ENCODE results near the gene CAVIN2. TPM values are rescaled to one million over a fixed set of nuclear protein-coding genes. Genes with fewer than 3 reads are reported as not detected.

Gene CAVIN2
- total and polyA plus RNA-seq, 2 donors (not counting 3 experiments of a cell fraction or from before 2014, with no cell fraction given): 202 to 260 TPM

GRCh38 chr2:191839918-191840804 is 6.7 kb downstream of the CAVIN2 start:
- FAIRE-seq (no peak), DNase-seq (ENCODE audit: low read depth, low spot score) (peak; percentile 48)
- Histone ChIP-seq H3K4me3 (replicated peaks in 1 of 3; ENCODE audit: insufficient read depth in 1 of 3, low read depth in 1 of 3, low read length in 3 of 3) (peak overlapping the region in 2 of 3 experiments; percentile 95 to 99), H3K4me1 (ENCODE audit: control insufficient read depth, extremely low read depth, insufficient read depth, low read length) (peaks cover 63% of the 10 kb centered on the region), H3K27ac (ENCODE audit: insufficient read depth, low read depth, low read length) (no peak overlapping the region), H4K20me1 (replicated peaks; ENCODE audit: control insufficient read depth, extremely low read depth, insufficient read depth, low read length) (peaks cover 11% of the 10 kb centered on the region), H3K27me3 (ENCODE audit: control insufficient read depth in 2 of 2, insufficient read depth in 2 of 2, low read length in 2 of 2) (no peaks in the 10 kb centered on the region), H2AFZ (ENCODE audit: low read depth, low read length) (no peak overlapping the region), H3K9ac (replicated peaks; ENCODE audit: extremely low read depth, insufficient read depth, low read length) (no peak overlapping the region), H3K9me3 (replicated peaks; ENCODE audit: control insufficient read depth, insufficient read depth, low read length) (no peaks in the 10 kb centered on the region), H3K79me2 (ENCODE audit: control insufficient read depth, insufficient read depth, low read length) (peaks cover 88% of the 10 kb centered on the region), H3K4me2 (ENCODE audit: insufficient read depth, low read length) (peak overlapping the region; percentile 96), H3K9me1 (replicated peaks; ENCODE audit: control insufficient read depth, extremely low read depth, insufficient read depth, low read length) (no peaks in the 10 kb centered on the region), H3K36me3 (ENCODE audit: control insufficient read depth in 2 of 2, extremely low read depth in 1 of 2, insufficient read depth in 2 of 2, low read length in 2 of 2) (peaks cover 19 to 37% of the 10 kb centered on the region in 2 experiments)
- ChIA-PET POLR2A (interaction anchor here (1.1 to 1.4 kb wide), 3 partner anchors 8 to 322 kb away, joined by 4 to 5 read pairs (median 5); no protein-coding TSS in a partner anchor), CTCF (interaction anchor here (1.0 to 13.9 kb wide), 12 partner anchors 9 to 322 kb away, joined by 3 to 186 read pairs (median 4); no protein-coding TSS in a partner anchor)
- BruUV-seq (replicated peaks): no TSS peak
- TF ChIP-seq CTCF (IDR thresholded peaks at IDR 0.05; ENCODE audit: extremely low read depth in 1 of 2, insufficient read depth in 1 of 2, low read depth in 1 of 2, low read length in 2 of 2): peak; percentile 10 to 16
- TF ChIP-seq FOS (IDR thresholded peaks at IDR 0.05; ENCODE audit: borderline replicate concordance, insufficient read depth, low read length): no peak
- intact Hi-C loops (cut with micrococcal nuclease) (no loop called here), dilution Hi-C loops (cut with MboI; ENCODE audit: extremely low pct_ligation_motif_present, low sequenced_read_pairs) (no loop called here)

DNA sequence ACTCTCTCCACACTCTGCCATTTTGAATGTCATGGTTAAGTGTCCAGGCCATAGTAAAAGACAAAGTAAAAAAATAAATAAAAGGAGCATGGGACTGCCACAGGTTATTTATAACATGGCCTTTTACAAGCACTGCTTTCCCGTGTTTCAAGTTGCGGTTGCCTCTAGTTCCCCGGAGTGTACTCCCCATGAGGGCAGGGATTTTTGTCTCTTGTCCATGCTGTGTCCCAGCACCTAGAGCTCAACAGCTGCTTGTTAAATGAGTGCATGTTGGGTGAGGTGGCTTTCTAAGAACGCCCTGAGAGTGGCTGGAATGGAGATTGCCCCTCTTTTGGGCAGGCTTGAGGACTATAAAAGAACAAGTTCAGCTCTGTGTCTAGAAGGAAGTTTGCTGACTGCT is 8.4 kb downstream of the CAVIN2 start:
- H3K4me3 ChIP-seq (replicated peaks in 1 of 3; ENCODE audit: insufficient read depth in 1 of 3, low read depth in 1 of 3, low read length in 3 of 3): peak overlapping the region in 1 of 3 experiments; percentile 12
- dilution Hi-C loops (cut with MboI; ENCODE audit: extremely low pct_ligation_motif_present, low sequenced_read_pairs): no loop called here
- no peak overlapping the region for H3K27ac ChIP-seq (ENCODE audit: insufficient read depth, low read depth, low read length)
- DNase-seq (ENCODE audit: low read depth, low spot score): peak; percentile 37
- H3K27me3 ChIP-seq (ENCODE audit: control insufficient read depth in 2 of 2, insufficient read depth in 2 of 2, low read length in 2 of 2): no peaks in the 10 kb centered on the region
- no peak overlapping the region for H2AFZ ChIP-seq (ENCODE audit: low read depth, low read length)
- ChIA-PET CTCF (interaction anchor here (1.3 to 13.9 kb wide), 3 partner anchors 20 to 323 kb away, joined by 3 to 186 read pairs (median 4); no protein-coding TSS in a partner anchor), POLR2A (interaction anchor here (1.0 to 1.4 kb wide), 2 partner anchors 8 to 324 kb away, joined by 4 read pairs; partner anchors contain the start of gene CAVIN2)
- no peaks in the 10 kb centered on the region for H3K9me3 ChIP-seq (replicated peaks; ENCODE audit: control insufficient read depth, insufficient read depth, low read length)
- FAIRE-seq: no peak
- peaks cover 63% of the 10 kb centered on the region for H3K4me1 ChIP-seq (ENCODE audit: control insufficient read depth, extremely low read depth, insufficient read depth, low read length)
- H3K9me1 ChIP-seq (replicated peaks; ENCODE audit: control insufficient read depth, extremely low read depth, insufficient read depth, low read length): no peaks in the 10 kb centered on the region
- BruUV-seq (replicated peaks): no TSS peak
- peak overlapping the region; percentile 42 for H3K4me2 ChIP-seq (ENCODE audit: insufficient read depth, low read length)
- peaks cover 11% of the 10 kb centered on the region for H4K20me1 ChIP-seq (replicated peaks; ENCODE audit: control insufficient read depth, extremely low read depth, insufficient read depth, low read length)
- H3K79me2 ChIP-seq (ENCODE audit: control insufficient read depth, insufficient read depth, low read length): peaks cover 72% of the 10 kb centered on the region
- H3K9ac ChIP-seq (replicated peaks; ENCODE audit: extremely low read depth, insufficient read depth, low read length): no peak overlapping the region
- intact Hi-C loops (cut with micrococcal nuclease): no loop called here
- TF ChIP-seq JUN (IDR thresholded peaks at IDR 0.05; ENCODE audit: borderline replicate concordance, insufficient read depth, insufficient read length, low read depth) (no peak), EZH2 (IDR thresholded peaks at IDR 0.05; ENCODE audit: borderline replicate concordance, low read depth, low read length, severe bottlenecking) (no peak), POLR2AphosphoS5 (IDR thresholded peaks at IDR 0.05; ENCODE audit: insufficient read depth, low read depth, low read length) (no peak), CTCF (IDR thresholded peaks at IDR 0.05; ENCODE audit: extremely low read depth in 1 of 2, insufficient read depth in 1 of 2, low read depth in 1 of 2, low read length in 2 of 2) (no peak), MYC (IDR thresholded peaks at IDR 0.05; ENCODE audit: low read depth, low read length) (no peak), GATA2 (IDR thresholded peaks at IDR 0.05; ENCODE audit: insufficient read depth, insufficient read length, low read depth, low read length) (no peak), FOS (IDR thresholded peaks at IDR 0.05; ENCODE audit: borderline replicate concordance, insufficient read depth, low read length) (no peak), POLR2A (IDR thresholded peaks at IDR 0.05; ENCODE audit: low read depth, low read length) (no peak)
- TF ChIP-seq, protein P1, sequence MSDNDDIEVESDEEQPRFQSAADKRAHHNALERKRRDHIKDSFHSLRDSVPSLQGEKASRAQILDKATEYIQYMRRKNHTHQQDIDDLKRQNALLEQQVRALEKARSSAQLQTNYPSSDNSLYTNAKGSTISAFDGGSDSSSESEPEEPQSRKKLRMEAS (IDR thresholded peaks at IDR 0.05; ENCODE audit: insufficient read depth, insufficient read length): no peak
- peaks cover 17 to 34% of the 10 kb centered on the region in 2 experiments for H3K36me3 ChIP-seq (ENCODE audit: control insufficient read depth in 2 of 2, extremely low read depth in 1 of 2, insufficient read depth in 2 of 2, low read length in 2 of 2)
